GM12892 (cell line): Measurements from ENCODE around the gene CD247.

ENCODE experiments used
- POLR2A ChIP-seq: IDR thresholded peaks from 2 replicates; pipeline ENCODE4 v1.6.1; 2011; ENCODE audit warnings: low read depth, low read length, control low read depth
- POLR2AphosphoS5 ChIP-seq: IDR thresholded peaks from 2 replicates; pipeline ENCODE4 v1.6.1; 2011; ENCODE audit warnings: low read depth, low read length, control low read depth
- TAF1 ChIP-seq: IDR thresholded peaks from 2 replicates; pipeline ENCODE4 v1.6.1; 2011; ENCODE audit warnings: low read depth, mild to moderate bottlenecking, control low read depth, low read length, borderline replicate concordance

- TF ChIP-seq POLR2AphosphoS5 (no peak), TAF1 (no peak), POLR2A (no peak)
Measured at GRCh38 chr1:167493372-167493771, 25.0 kb downstream of the CD247 start.
